MV-4-11 (cell line): ENCODE measurements around the gene SLC41A1.

Experiments used
- DNase-seq: peaks from one replicate; lab custom pipeline; 2025; lab: John Stamatoyannopoulos, UW

SLC41A1 gene

DNA sequence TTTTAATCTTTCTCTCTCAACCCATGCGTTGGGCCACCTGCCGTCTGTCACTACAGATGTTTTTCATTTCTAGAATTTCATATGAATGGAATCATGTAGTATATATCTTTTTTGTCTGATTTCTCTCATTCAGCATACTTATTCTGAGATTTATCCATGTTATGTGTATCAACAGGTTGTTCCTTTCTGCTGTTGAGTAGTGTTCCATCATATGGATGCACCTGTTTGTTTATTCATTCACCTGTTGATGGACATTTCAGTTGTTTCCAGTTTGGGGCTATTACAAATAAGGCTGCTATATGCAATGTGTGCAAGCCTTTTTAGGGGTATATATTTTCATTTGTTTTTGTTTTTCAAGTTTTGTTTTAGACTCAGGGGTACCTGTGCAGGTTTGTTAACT, 9.4 kb upstream of the SLC41A1 start:
- DNase-seq = no peak

GRCh38 chr1:205817988-205818387, 5.0 kb upstream of the SLC41A1 start:
- no peak for DNase-seq

GRCh38 chr1:205817364-205817763, 4.4 kb upstream of the SLC41A1 start:
- no peak for DNase-seq

- DNase-seq = no peak
These were observed 709 bp upstream of the SLC41A1 start for GRCh38 chr1:205813755-205814058.

DNA sequence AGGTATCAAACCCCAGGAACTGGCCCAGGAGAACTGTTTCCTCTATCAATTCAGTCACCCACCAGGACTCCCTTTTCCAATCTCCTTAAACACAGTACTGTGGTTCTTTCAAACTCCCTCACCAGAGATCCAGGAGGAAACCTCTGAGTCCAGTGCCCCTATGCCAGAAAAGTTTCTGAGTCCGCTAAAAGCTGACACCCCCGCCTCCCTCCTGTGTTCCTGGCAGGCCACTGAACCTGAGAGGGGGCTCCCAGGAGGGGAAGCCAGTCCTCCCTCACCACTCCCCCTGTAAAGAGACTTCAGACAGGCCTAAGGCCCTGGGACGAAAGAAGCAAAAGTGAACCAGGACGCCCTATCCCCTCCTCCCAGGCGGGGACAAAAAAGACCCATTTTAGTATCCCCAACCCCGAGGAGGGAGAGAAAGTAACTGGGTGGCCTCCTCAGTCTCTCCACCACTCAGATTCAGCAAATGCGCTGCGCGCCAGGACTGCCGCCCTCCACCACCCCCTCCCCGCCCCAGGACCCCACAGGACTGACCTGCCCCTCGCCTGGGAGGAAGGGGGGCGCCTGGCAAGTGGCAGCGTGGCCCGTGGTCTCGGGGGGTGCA, 624 bp downstream of the SLC41A1 start:
- no peak for DNase-seq

DNA sequence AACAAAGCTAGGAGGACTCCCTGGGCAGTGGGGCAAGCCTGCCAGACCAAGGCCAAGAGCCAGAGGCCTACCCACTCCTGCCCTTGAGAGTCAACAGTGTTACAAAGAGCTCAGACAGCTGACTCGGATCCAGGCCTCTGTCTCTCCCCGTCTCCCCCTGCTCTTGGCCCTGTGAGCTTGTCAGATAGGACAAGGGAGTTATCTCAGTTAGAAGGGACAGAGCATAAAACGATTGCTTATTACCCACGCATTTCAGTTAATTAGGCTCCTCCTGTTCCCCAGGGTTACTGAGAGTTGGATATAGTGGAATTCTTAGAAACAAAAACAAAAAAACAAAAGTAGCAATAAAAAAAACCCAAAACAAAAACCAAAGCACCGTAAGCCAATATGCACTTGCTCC, 1.3 kb downstream of the SLC41A1 start:
- no peak for DNase-seq

DNA sequence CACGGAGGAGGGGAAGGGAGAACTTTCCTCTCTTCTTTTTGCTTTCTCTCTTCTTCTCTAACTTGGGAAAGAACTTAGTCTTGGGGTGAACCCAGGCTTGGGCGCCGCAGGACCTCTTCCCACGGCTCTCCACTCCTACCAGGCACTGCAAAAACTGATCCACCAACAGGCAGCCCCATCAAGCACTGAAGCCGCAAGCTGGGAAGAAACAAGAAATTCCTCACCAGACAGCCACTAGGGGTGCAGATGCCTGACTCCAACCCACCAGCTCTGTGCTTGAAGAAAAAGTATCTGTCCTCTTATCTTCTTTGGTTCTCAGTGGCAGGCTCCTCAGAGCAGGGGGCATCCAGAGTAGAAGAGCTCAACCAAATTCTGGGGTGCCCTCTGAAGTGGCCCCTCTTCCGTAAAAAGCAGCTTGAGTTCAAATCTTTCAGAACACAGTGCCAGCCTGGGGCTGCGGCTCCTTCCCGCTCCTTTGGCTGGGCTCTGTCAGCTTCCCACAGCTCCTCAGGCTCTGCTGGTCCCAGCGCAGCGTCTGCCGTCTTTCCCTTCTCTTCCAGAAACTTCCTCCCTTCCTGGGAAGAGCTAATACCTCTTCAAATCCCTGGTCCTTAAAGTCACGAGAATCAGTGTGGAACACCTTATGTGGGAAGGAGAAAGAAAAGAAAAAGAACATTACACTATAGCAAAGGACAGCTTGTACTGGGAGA, 2.4 kb downstream of the SLC41A1 start:
- DNase-seq = no peak

DNA sequence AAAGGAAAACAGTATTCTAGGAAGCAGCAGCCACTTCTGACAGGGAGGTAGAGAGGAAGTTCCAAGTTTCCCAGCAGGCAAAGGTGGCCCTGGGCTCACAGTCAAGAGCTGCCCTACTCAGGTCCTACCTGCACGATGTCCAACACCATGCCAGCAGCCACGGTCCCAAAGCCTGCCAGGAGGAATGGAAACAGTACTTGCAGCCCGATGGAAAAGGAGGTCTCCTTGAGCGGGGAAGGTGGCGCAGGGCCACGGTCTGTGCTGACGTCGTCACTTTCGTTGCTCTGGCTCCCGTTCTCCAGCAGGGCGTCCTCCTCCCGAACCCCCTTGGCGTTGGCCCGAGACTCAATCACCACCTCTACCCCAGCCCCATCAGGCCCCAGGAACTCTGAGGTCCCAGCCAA, 3.1 kb downstream of the SLC41A1 start:
- no peak for DNase-seq

- no peak for DNase-seq
These were observed 3.5 kb downstream of the SLC41A1 start for GRCh38 chr1:205809469-205809868.

DNA sequence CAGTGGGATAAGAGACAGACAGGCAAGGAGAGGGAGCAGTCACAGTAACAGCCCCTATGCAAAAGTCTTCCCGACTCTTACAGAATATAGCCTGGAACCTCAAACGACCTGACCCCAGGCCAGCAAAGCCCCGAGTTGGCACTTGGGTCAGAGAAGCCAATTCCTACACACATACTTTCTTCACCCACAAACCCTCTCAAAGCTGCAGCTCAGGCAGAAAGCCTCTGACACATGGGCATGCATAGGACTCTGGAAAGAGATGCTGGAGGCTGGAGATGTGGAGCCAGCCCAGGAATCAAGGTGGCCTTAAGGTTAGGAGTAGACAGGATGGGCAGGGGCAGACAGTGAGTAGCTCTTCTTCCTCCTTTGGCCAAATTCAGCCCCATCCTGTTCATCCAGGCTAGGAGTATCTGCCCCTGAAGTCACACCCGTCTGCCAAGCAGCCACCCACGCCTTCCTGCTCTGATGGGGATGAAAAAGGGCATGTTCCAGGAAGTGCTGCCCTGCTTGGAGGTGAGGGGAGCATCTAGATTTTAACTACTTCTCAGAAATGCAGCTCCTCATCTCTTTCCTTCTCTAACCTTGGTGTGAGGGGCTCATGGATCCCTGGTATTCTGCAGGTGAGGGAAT, 7.8 kb downstream of the SLC41A1 start:
- no peak for DNase-seq

GRCh38 chr1:205804605-205805004, 8.4 kb downstream of the SLC41A1 start:
- no peak for DNase-seq

DNA sequence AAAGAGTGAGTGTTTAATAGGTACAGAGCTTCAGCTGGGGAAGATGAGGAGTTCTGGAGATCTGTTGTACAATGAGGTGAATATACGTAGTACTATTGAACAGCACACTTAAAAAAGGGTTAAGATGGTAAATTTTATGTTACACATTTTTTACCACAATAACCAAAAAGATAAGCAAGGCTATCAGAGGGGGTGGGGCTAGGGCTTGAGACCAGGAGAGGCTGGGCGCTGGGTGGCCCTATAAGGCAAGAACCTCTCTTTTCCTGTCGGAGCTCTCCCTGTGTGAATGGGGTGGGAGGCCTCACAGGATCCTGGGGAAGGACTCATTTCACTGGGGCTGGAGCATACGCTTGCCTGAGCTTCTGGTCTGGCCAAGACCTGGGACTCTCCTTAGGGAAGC, 9.0 kb downstream of the SLC41A1 start:
- no peak for DNase-seq

- no peak for DNase-seq
These were observed 10.9 kb downstream of the SLC41A1 start for GRCh38 chr1:205802060-205802459.

DNA sequence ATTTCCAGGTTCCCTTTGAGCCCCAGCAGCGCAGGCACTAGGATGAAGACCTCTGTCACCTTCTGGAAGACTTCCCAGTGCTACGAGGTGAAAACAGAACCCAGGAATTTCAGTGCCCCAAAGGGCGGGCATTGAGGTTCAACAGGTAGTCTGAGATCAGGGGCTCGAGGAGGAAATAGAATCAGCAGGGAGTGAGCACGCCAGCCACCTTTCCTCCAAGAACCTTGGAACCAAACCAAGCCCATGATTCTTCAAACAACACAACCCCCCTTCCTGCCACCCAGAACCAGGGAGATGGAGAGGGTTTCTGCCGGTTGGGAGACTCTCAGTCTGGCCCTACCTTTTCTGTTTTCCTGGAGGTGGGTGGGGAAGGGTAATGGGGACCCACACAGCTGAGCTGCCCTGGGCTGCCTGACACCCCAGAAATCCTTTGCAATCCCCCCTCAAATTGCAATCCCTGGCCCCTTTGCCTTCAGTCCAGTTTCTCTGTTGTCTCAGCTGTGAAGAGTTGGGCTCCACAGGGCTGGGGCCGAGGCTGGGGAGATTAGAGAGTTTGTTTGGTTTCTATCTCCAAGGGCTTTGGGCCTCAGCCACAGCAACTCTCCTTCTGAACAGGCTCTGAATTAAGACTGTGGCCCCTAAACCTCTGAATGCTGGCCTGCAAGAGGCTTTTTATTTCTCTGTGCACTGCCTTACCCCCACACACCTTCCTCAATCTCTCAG, 11.9 kb downstream of the SLC41A1 start:
- no peak for DNase-seq

GRCh38 chr1:205800427-205800826, 12.6 kb downstream of the SLC41A1 start:
- no peak for DNase-seq

DNA sequence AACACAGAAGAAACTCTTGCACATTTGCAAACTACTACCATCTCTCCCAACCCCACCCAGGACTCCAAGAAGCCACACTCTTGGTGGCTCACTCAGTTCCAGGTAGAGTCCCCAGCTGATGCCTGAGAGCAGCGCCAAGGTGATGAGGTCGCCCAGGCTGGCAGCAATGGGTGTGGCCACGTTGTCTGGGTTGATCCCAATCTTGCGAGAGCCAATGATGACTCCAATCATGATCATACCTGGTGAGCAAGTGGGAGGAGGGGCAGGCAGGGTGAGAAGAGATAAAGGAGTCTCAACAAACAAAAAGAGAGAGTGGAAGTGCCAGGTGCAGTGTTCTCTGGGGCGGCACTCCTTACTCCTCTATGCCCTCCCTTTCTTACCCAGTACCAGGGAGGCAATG, 14.4 kb downstream of the SLC41A1 start:
- no peak for DNase-seq

GRCh38 chr1:205797168-205797567, 15.8 kb downstream of the SLC41A1 start:
- DNase-seq = no peak

GRCh38 chr1:205794011-205794730, 18.8 kb downstream of the SLC41A1 start:
- no peak for DNase-seq

DNA sequence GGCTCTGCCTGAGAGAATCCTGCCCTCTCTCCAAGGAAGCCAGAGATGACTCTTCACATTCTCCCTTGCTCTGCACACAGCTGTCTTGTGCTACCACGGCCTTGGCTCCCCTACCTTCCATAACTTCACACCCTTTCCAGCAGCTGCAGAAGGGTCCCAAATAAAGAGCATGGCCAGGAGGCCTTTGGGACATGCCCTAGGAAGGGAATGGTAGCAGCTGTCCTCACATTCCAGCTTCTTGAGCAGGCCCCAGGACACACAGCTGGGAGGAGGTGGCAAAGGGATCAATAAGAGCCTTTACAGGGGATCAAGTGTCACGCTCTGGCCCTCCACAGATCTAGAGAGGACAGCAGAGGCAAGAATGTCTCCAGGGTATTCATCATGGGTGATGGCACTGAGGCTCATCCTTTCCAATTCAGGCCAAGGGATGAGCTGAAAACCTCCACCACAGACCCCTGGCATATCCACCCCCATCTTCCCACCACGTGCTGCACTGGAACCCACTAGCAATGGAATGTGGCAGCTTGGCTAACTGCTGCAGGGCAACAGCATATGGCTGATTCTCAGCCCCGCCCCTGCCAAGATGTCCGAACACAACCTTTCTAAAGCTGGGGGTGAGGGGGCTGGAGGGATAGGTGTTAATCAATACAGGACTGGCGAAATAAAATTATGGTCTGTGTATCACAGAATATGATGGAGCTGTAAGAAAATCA, 19.9 kb downstream of the SLC41A1 start:
- no peak for DNase-seq

DNA sequence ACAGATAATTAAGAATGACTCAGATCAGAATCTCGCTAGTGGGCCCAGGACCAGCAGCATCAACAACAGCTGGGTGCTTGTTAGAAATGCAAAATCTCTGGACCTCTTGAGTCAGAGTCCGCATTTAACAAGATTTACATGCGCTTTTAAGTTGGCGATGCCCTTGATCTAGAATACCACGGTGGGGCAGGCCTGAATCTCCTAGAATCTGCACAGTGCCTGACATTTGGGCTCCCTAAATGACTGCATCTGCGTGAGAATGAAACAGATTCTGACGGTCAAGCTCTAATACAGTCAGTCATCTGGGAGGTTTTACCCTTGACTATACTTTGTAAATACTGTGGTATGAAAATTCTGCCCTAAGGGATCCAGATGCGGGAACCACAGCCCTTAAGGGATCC, 20.5 kb downstream of the SLC41A1 start:
- DNase-seq = no peak

DNA sequence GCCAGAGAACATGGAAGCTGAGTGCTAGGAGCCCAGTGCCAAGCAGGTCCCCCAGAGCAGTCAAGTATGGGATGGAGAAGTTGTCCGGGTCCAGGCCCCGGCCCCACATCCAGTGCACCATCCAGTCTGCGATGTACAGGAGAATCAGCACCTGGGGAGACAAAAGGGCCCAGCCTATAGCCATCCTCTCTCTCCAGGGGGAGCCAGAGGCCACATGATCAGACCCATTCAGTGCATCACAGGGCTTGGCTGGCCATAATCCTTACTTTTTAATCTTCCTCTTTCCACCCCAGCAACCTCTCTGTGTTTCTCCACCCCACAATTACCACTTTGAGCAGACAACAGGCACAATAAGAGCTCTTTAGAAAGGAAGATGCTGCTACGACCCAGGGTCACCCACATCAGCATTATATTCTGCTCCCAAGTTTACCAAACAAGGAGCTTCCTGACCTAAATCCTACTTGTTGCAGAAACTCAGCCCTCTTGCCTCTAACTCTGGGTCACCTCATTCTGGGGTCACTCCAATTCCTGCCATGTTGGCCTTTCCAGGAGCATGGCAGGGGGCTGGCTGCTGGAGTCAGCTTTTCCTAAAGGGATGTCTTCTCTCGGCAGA, 21.3 kb downstream of the SLC41A1 start:
- DNase-seq = peak; percentile 72
